ENCODE results near the gene ADAD2. TPM values are rescaled to one million over a fixed set of nuclear protein-coding genes. Genes with fewer than 3 reads are reported as not detected.

Gene ADAD2
- total and polyA plus RNA-seq, 10 of the 15 experiments (the other 5 are each of a cell fraction or from before 2014, with no cell fraction given) = 0.44 to 0.68 (median 0.51) TPM; not detected in 7

DNA sequence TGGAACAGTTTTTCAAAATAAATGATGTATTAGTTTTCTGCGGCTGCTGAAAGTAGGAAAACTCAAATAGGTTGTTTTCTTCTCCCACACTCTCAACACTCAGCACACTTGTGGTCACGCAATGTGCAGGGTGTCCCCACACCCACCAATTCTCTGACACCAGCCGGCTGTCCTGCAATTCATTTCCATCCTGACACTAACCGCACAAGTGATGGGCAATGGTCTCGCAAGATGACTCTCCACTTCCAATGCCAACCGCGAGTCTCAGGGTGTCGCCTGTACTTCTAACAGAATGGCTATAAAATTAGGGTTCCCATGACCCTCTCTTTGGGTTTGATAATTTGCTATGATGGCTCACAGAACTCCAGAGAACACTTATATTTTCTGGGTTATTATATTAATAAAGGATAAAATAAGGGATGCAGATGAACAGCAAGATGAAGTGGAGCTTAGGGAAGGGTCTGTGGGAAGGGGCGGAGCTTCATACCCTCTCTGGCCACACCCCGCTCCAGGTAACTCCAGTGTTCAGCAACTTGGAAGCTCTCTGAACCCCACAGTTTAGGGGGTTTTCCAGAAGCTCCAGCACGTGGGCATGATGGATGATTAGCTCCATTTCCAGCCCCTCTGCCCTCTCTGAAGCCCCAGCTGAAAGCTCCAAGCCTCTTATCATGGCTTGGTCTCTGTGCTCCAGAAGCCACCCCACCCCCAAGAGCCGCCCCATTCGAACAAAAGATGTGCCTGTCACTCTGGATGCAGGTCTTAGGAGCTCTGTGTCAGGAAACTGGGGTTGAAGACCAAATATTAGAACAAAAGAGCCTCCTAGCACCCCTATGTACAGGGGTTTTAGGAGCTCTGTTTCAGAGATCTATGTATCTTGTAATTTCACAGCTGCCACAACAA, 23.9 kb upstream of the ADAD2 start (continued):
- TF ChIP-seq MEF2B (IDR thresholded peaks at IDR 0.05; ENCODE audit: partially characterized antibody, poor library complexity, severe bottlenecking) = no peak
- 0 out of 2 replicates have a peak, but pooled peaks have one; percentile 62 for TF ChIP-seq TCF3 (IDR thresholded peaks at IDR 0.05; ENCODE audit: borderline replicate concordance, insufficient read depth, low read depth, low read length)
- TF ChIP-seq IRF4 (IDR thresholded peaks at IDR 0.05; ENCODE audit: low read depth, low read length) = peak; percentile 73; the same call in 1 of the 2 replicates
- TF ChIP-seq FOXK2 (IDR thresholded peaks at IDR 0.05) = no peak
- peak; percentile 83; the same call in 1 of the 2 replicates for TF ChIP-seq CBX5 (IDR thresholded peaks at IDR 0.05; ENCODE audit: low read depth)
- no peak for TF ChIP-seq MLLT1 (IDR thresholded peaks at IDR 0.05)
- no peak for TF ChIP-seq NR2C2 (IDR thresholded peaks at IDR 0.05; ENCODE audit: borderline replicate concordance, control insufficient read depth, insufficient read length, low read depth)
- no peak for TF ChIP-seq SMC3 (IDR thresholded peaks at IDR 0.05; ENCODE audit: borderline replicate concordance, low read length)
- peak; percentile 81 for TF ChIP-seq CBFB (IDR thresholded peaks at IDR 0.05; ENCODE audit: low read depth)
- no peak for TF ChIP-seq ZBED1 (IDR thresholded peaks at IDR 0.05; ENCODE audit: borderline replicate concordance)
- TF ChIP-seq POU2F2 (IDR thresholded peaks at IDR 0.05; ENCODE audit: borderline replicate concordance, low read depth, low read length) = no peak
- peak; percentile 79; the same call in 1 of the 2 replicates for TF ChIP-seq BCL11A (IDR thresholded peaks at IDR 0.05; ENCODE audit: low read depth, low read length)
- no peak for TF ChIP-seq SIN3A (IDR thresholded peaks at IDR 0.05; ENCODE audit: low read depth, low read length)
- TF ChIP-seq CEBPB (IDR thresholded peaks at IDR 0.05; ENCODE audit: borderline replicate concordance in 1 of 2, low read depth in 2 of 2, low read length in 2 of 2) = no peak
- no peak for TF ChIP-seq JUND (IDR thresholded peaks at IDR 0.05; ENCODE audit: low read depth, low read length)
- peak; percentile 52 for TF ChIP-seq CREM (IDR thresholded peaks at IDR 0.05; ENCODE audit: low read depth)
- no peak for TF ChIP-seq CUX1 (IDR thresholded peaks at IDR 0.05; ENCODE audit: insufficient replicate concordance, low read depth, low read length)

Data from GM12878 (cell line).